ENCODE data around the gene SLC25A45.
A peak's percentile ranks its signal among the peaks of the same experiment; 100 is the strongest.

SLC25A45 gene

DNA sequence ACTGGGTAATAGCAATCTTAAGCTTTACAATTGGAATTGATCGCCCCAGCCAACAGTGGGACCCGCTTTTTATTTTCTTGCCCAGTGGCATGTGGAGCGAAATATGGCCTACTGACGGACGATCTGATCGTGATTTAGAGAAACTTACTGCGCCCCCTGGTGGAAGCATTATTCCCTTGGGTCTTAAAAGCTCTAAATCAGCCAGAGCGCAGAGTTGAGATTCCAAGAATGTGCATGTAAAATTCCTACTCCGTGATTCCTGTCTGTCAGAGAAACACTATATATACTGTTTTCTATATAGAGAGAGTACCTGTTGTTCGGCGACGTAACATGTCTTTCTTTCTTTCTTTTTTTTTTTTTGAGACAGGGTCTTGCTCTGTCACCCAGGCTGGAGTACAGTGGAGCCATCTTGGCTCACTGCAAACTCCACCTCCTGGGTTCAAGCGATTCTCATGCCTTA, 52.5 kb downstream of the SLC25A45 start:
- H3K36me3 Mint-ChIP-seq (ENCODE audit: low read depth) = peaks cover 4% of the 10 kb centered on the region
- H3K27me3 Mint-ChIP-seq (ENCODE audit: low read depth) = no peaks in the 10 kb centered on the region
- H3K9me3 Mint-ChIP-seq = no peaks in the 10 kb centered on the region
- H3K4me1 Mint-ChIP-seq (ENCODE audit: low read depth) = peaks cover 13% of the 10 kb centered on the region
- DNase-seq (ENCODE audit: low spot score) = peak; percentile 75
- H3K27ac Mint-ChIP-seq = no peak overlapping the region
- H3K4me3 Mint-ChIP-seq = no peak overlapping the region

DNA sequence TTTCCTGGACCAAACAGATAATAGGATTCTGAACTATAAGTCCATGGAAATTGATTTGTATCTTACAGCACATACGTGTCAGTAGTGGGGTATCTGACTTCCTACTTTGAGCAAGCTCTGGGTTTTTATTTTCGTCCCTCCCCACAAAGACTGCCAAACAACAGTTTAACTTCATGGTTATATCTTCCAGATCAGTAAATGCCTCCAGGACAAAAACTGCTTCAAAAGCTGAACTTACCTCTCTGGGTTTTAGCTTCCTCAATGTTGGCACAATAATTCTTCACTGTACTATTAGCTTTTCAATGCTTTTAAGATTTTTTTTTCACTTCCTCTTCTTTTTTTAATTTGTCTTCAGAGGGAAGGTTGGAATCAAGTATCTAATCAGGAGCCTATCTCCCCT, 53.0 kb downstream of the SLC25A45 start:
- Mint-ChIP-seq H3K9me3 (no peaks in the 10 kb centered on the region), H3K4me3 (no peak overlapping the region), H3K27ac (no peak overlapping the region), H3K27me3 (ENCODE audit: low read depth) (no peaks in the 10 kb centered on the region), H3K4me1 (ENCODE audit: low read depth) (peaks cover 8% of the 10 kb centered on the region), H3K36me3 (ENCODE audit: low read depth) (peaks cover 2% of the 10 kb centered on the region)
- DNase-seq (ENCODE audit: low spot score) = no peak

DNA sequence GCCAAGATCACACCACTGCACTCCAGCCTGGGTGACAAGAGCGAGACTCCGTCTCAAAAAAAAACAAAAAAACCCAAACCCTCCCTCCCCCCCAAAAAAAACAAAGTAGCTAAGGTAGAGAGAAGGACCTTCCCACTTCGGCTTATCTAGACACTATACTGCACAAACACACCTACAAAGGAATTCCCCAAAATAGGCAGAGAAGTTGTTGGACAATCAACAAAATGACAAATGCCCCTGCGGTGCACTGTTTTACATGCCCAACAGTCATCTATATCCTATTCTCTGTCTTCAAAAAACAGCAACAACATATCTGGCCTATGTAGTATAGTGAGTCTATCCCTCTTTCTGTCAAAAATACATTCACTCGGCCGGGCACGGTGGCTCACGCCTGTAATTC, 55.4 kb downstream of the SLC25A45 start:
- Mint-ChIP-seq H3K36me3 (ENCODE audit: low read depth) (no peaks in the 10 kb centered on the region), H3K4me3 (no peak overlapping the region), H3K27ac (no peak overlapping the region), H3K4me1 (ENCODE audit: low read depth) (peaks cover 8% of the 10 kb centered on the region), H3K9me3 (no peaks in the 10 kb centered on the region), H3K27me3 (ENCODE audit: low read depth) (no peaks in the 10 kb centered on the region)
- no peak for DNase-seq (ENCODE audit: low spot score)

DNA sequence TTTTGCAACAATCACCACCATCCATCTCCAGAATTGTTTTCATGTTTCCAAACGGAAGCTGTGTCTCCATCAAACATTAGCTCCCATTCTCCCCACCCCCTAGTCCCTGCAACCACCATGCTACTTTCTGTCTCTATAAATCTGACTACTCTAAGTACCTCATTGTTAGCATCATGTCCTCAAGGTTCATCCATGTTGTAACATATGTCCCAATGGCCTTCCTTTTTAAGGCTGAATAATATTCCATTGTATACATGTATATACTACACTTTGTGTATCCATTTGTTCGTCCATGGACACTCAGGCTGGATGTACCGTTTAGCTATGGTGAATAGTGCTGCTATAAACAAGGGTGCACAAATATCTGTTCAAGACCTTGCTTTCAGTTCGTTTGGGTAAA, 57.0 kb downstream of the SLC25A45 start:
- Mint-ChIP-seq H3K9me3 (no peaks in the 10 kb centered on the region), H3K27ac (no peak overlapping the region), H3K27me3 (ENCODE audit: low read depth) (no peaks in the 10 kb centered on the region), H3K4me3 (no peak overlapping the region), H3K4me1 (ENCODE audit: low read depth) (peaks cover 8% of the 10 kb centered on the region), H3K36me3 (ENCODE audit: low read depth) (no peaks in the 10 kb centered on the region)
- DNase-seq (ENCODE audit: low spot score) = no peak

Measured in T-helper 2 cell treated with Interferon-gamma antibody and Interleukin-4, amounts not matched to agents 5 μg/mL and 100 μg/mL, for 36 hours (primary cell).